MM.1S (cell line): ENCODE results near the gene ENOX1.

ENCODE experiments used
- CTCF ChIP-seq: fragments of 300-600 bp; sonication (generic); IDR thresholded peaks from 2 replicates; pipeline ENCODE4 v1.5.1; 2016; ENCODE audit warnings: antibody characterized with exemption, low read length, mixed read lengths
- EZH2 ChIP-seq: fragments of 300-600 bp; sonication (generic); optimal IDR thresholded peaks from 2 replicates; pipeline ENCODE3; 2017; ENCODE audit warnings: low read depth, mild to moderate bottlenecking, antibody characterized with exemption, low read length, mixed read lengths

GRCh38 chr13:43758834-43759233 lies 27.9 kb downstream of the ENOX1 start:
- no peak for TF ChIP-seq CTCF
- no peak for TF ChIP-seq EZH2
